Esophagus muscularis mucosa (tissue), 4 donors: Measurements from ENCODE around the gene NGRN. TPM values are rescaled to one million over a fixed set of nuclear protein-coding genes. Genes with fewer than 3 reads are reported as not detected.
"Not testable (repeated sequence)": the region's sequence is repeated elsewhere in the genome, so short reads cannot be mapped to it uniquely, and the experiment has no call there.

ENCODE experiments used
- DNase-seq: peaks from one replicate; pipeline ENCODE4 v3.0.0-alpha.2; 2017; ENCODE audit errors: extremely low spot score
- H3K27ac ChIP-seq, 4 donors: fragments of 200-600 bp; sonication (generic); replicated peaks in 1 of 4; 1 replicate in 3 of 4; 2 replicates in 1 of 4; pipeline ENCODE4 v1.5.1; 2016 to 2019; ENCODE audit warnings: mild to moderate bottlenecking in 1 of 4
- H3K27me3 ChIP-seq, 4 donors: fragments of 200-600 bp; sonication (generic); one replicate each; pipeline versions ENCODE4 v1.5.1 to v1.6.0; 2016 to 2019
- H3K36me3 ChIP-seq, 4 donors: fragments of 200-600 bp; sonication (generic); one replicate each; pipeline ENCODE4 v1.5.1; 2016 to 2019
- H3K4me1 ChIP-seq, 4 donors: fragments of 200-600 bp; sonication (generic); one replicate each; pipeline ENCODE4 v1.5.1; 2016 to 2019
- H3K4me3 ChIP-seq, 4 donors: fragments of 200-600 bp; sonication (generic); 1 replicate in 2 of 4; 2 replicates in 2 of 4; pipeline ENCODE4 v1.5.1; 2016 to 2019; ENCODE audit warnings: mild to moderate bottlenecking in 4 of 4, moderate library complexity in 1 of 4
- H3K9me3 ChIP-seq, 4 donors: fragments of 200-600 bp; sonication (generic); 1 replicate in 3 of 4; 2 replicates in 1 of 4; pipeline ENCODE4 v1.5.1; 2016 to 2019
- EP300 ChIP-seq: sonication (generic); formaldehyde crosslinking; IDR thresholded peaks from one replicate; pipeline ENCODE4 v1.6.1; 2017; ENCODE audit warnings: antibody characterized with exemption
- POLR2A ChIP-seq: fragments of 450-650 bp; IDR thresholded peaks from one replicate; pipeline ENCODE4 v1.6.1; 2017; ENCODE audit warnings: antibody characterized with exemption, moderate library complexity, mild to moderate bottlenecking, low read depth
- POLR2AphosphoS5 ChIP-seq, 2 donors: sonication (generic); formaldehyde crosslinking; IDR thresholded peaks; one replicate each; pipeline ENCODE4 v1.6.1; 2017; ENCODE audit warnings: antibody characterized with exemption in 2 of 2
- WGBS: methylation state at CpG from one replicate; pipeline ENCODE4 v1.1.5; 2018; 5-methylcytosine and 5-hydroxymethylcytosine counted together
- intact Hi-C: fragments of 100-400 bp; cut with DNase I; formaldehyde crosslinking; loops from one replicate; pipeline ENCODE4 v1.15.1; 2023
- total RNA-seq, 4 donors: library from RNA; depleted of rRNA; stranded (reverse); fragments of >200 nt; gene quantifications; one replicate each; pipeline versions ENCODE4 v1.1.0 to v1.2.1, GENCODE V29; 2016
- TF ChIP-seq, protein P1 (sequence below), 3 experiments: fragments of 200-600 bp in 2 of 3; fragments of 450-650 bp in 1 of 3; sonication (generic) in 2 of 3; IDR thresholded peaks; one replicate each; pipeline ENCODE4 v1.5.1; 2017 to 2019; ENCODE audit warnings: antibody characterized with exemption in 3 of 3, mild to moderate bottlenecking in 2 of 3, moderate library complexity in 1 of 3

NGRN gene
- total RNA-seq, 4 donors from 2014 or later: 140 to 166 (median 154) TPM

DNA sequence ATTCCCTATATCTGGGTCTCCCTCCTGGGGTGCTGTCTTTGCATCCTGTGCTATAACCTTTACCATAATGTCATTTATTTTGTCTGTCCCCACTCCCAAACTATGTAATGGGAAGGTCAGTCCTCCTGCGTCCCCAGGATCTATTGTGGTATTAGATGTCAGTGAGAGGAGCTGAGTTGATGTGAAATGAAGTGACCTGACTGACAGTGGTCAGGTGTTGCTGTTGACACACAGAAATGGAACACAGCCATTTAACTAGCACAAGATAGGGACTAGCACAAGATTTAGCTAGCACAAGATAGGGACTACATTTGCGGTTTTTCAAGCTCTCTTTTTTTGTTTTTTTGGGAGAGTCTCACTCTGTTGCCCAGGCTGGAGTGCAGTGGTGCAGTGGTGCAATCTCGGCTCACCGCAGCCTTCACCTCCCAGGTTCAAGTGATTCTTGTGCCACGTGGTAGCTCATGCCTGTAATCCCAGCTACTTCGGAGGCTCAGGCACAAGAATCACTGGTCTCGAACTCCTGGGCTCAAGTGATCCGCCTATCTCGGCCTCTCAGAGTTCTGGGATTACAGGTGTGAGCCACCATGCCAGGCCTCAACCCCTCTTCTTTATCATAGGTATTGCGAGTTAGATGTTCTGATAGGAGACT lies 5.2 kb downstream of the NGRN start:
- TF ChIP-seq POLR2AphosphoS5 (IDR thresholded peaks at IDR 0.05): no peak
- no peak for TF ChIP-seq POLR2A
- H3K36me3 ChIP-seq: peaks cover 11 to 77% (median 61%) of the 10 kb centered on the region in 4 donors
- WGBS: 90% methylated on average over 10 of the region's 10 CpGs

DNA sequence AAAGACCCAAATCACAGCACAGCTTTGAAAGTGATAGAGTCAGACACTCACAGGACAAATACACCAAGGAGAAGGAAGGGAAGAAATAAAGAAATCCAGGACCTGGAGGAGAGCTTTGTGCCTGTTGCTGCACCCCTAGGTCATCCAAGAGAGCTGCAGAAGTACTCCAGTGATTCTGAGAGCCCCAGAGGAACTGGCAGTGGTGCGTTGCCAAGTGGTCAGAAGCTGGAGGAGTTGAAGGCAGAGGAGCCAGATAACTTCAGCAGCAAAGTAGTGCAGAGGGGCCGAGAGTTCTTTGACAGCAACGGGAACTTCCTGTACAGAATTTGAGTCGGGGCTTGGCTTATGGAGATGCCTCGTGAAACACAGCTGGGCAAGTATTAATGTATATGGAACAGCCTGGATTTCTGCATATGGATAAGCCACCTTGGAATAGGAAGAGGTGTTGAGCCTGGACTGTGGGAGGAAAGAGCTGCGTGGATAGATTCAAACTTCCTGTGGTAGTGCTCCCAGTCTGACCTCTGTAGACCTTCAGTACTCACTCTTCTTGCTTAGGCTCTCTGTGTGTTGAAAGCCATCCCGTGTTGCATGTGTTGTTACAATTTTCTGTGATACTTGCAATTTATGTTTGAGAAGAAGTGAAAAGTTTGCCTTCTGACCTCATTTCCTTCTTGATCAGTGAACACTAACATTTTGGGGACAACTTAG lies 6.1 kb downstream of the NGRN start:
- Histone ChIP-seq H3K4me1 (peaks cover 39 to 61% (median 55%) of the 10 kb centered on the region in 4 donors), H3K4me3 (no peak overlapping the region), H3K9me3 (no peaks in the 10 kb centered on the region), H3K27me3 (no peaks in the 10 kb centered on the region), H3K36me3 (peaks cover 11 to 82% (median 61%) of the 10 kb centered on the region in 4 donors), H3K27ac (no peak overlapping the region)
- no peak for TF ChIP-seq EP300
- no peak for TF ChIP-seq POLR2A
- TF ChIP-seq, protein P1, sequence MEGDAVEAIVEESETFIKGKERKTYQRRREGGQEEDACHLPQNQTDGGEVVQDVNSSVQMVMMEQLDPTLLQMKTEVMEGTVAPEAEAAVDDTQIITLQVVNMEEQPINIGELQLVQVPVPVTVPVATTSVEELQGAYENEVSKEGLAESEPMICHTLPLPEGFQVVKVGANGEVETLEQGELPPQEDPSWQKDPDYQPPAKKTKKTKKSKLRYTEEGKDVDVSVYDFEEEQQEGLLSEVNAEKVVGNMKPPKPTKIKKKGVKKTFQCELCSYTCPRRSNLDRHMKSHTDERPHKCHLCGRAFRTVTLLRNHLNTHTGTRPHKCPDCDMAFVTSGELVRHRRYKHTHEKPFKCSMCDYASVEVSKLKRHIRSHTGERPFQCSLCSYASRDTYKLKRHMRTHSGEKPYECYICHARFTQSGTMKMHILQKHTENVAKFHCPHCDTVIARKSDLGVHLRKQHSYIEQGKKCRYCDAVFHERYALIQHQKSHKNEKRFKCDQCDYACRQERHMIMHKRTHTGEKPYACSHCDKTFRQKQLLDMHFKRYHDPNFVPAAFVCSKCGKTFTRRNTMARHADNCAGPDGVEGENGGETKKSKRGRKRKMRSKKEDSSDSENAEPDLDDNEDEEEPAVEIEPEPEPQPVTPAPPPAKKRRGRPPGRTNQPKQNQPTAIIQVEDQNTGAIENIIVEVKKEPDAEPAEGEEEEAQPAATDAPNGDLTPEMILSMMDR (IDR thresholded peaks at IDR 0.05): no peak
- TF ChIP-seq POLR2AphosphoS5 (IDR thresholded peaks at IDR 0.05): no peak
- 70% methylated on average over 7 of the region's 7 CpGs for WGBS
- DNase-seq: no peak
- intact Hi-C loops: no loop called here

More for the DNA sequence above, 5.2 kb downstream of the NGRN start:
- intact Hi-C loops: no loop called here
- H3K9me3 ChIP-seq: no peaks in the 10 kb centered on the region
- H3K4me3 ChIP-seq: no peak overlapping the region
- DNase-seq: no peak
- H3K27ac ChIP-seq: no peak overlapping the region
- no peaks in the 10 kb centered on the region for H3K27me3 ChIP-seq
- H3K4me1 ChIP-seq: peaks cover 40 to 63% (median 58%) of the 10 kb centered on the region in 4 donors

DNA sequence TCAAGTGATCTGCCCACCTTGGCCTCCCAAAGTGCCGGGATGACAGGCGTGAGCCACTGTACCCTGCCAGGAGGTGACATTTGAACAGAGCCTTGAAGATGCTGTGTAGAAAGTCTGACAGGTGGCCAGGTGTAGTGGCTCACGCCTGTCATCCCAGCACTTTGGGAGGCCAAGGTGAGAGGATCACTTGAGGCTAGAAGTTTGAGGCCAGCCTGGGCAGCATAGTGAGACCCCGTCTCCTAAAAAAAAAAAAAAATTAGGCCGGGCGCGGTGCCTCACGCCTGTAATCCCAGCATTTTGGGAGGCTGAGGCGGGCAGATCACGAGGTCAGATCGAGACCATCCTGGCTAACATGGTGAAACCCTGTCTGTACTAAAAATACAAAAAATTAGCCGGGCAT lies 13.0 kb downstream of the NGRN start:
- H3K9me3 ChIP-seq: not testable (repeated sequence)
- 97% methylated on average over 10 of the region's 12 CpGs for WGBS
- peaks cover 0 to 27% (median 17%) of the 10 kb centered on the region in 4 donors for H3K36me3 ChIP-seq

DNA sequence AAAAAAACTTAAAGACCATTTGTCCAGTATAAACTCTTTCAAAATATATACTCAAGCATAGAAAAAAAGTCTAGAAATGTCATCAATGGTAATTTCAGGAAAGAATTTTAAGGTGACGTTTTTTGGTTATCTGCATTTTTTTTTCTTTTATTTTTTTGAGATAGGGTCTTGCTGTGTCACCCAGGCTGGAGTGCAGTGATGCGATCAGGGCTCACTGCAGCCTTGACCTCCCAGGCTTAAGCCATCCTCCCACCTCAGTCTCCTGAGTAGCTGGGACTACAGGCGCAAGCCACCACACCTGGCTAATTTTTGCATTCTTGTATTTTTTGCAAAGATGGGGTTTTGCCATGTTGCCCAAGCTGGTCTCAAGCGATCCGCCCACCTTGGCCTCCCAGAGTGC lies 15.3 kb downstream of the NGRN start:
- H3K36me3 ChIP-seq, H3K27ac ChIP-seq, intact Hi-C loops, H3K4me1 ChIP-seq, H3K9me3 ChIP-seq, H3K4me3 ChIP-seq, DNase-seq, H3K27me3 ChIP-seq: not testable (repeated sequence)
- WGBS: 92% methylated on average over 5 of the region's 5 CpGs

More for the DNA sequence above, 13.0 kb downstream of the NGRN start:
- intact Hi-C loops, H3K27me3 ChIP-seq, H3K4me1 ChIP-seq, H3K4me3 ChIP-seq, H3K27ac ChIP-seq, DNase-seq: not testable (repeated sequence)

DNA sequence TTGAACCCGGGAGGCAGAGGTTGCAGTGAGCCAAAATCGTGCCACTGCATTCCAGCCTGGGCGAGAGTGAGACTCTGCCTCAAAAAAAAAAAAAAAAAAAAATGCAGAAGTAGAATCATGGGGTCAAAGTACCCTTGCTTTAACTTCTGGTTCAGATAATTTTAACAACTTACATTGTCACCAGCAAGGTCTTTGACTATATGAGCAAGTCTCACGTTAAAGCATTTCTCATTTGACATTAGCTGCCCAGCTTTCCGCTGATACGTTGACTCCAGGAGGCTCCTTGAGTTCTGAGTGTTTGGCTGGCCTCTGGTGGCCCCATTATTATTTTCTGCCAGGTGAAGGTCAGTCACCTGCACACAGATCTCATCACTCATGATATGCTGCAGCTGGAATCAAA lies 16.2 kb downstream of the NGRN start:
- H3K9me3 ChIP-seq, H3K4me3 ChIP-seq, H3K4me1 ChIP-seq, H3K27me3 ChIP-seq, H3K27ac ChIP-seq, H3K36me3 ChIP-seq, intact Hi-C loops, DNase-seq: not testable (repeated sequence)
- WGBS: 73% methylated on average over 6 of the region's 6 CpGs

DNA sequence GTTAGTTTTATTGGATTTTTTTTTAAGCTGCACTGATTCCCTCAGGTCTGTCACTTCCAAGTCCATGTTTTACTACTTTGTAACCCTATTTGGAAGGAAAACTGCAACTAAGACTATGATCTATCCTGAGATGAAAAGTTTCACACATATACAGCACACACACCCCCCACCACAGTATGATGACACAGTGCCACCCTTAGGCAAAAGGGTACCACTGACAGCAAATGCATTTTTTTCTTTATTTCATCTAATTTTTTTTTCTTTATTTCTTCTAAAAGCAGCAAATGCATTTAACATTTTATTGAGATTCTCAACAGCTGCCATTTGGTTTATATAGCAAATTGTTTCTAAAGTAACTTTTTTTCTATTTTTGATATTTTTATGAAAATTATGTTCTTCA lies 21.2 kb downstream of the NGRN start:
- intact Hi-C loops: no loop called here
- no peaks in the 10 kb centered on the region for H3K27me3 ChIP-seq
- TF ChIP-seq, protein P1 (IDR thresholded peaks at IDR 0.05): peak; percentile 22 to 32 (median 22)
- TF ChIP-seq POLR2A: no peak
- H3K4me3 ChIP-seq: no peak overlapping the region
- H3K36me3 ChIP-seq: no peaks in the 10 kb centered on the region
- DNase-seq: peak; percentile 42
- no peak overlapping the region for H3K27ac ChIP-seq
- H3K9me3 ChIP-seq: no peaks in the 10 kb centered on the region
- H3K4me1 ChIP-seq: peaks cover 0 to 7% (median 0%) of the 10 kb centered on the region in 4 donors
